Loucy (cell line): ENCODE data around the gene PPID.
"Not testable (repeated sequence)": the region's sequence is repeated elsewhere in the genome, so short reads cannot be mapped to it uniquely, and the experiment has no call there.

Source experiments
- EZH2phosphoT487 ChIP-seq: fragments of 200-600 bp; IDR thresholded peaks from 2 replicates; pipeline ENCODE4 v1.6.1; 2018; ENCODE audit warnings: antibody characterized with exemption, mild to moderate bottlenecking, moderate library complexity, borderline replicate concordance
- TF ChIP-seq, protein P1 (sequence below): fragments of 200-600 bp; sonication (generic); conservative IDR thresholded peaks from 2 replicates; pipeline ENCODE4 v1.5.1; 2014; ENCODE audit warnings: mild to moderate bottlenecking, antibody characterized with exemption, low read length

DNA sequence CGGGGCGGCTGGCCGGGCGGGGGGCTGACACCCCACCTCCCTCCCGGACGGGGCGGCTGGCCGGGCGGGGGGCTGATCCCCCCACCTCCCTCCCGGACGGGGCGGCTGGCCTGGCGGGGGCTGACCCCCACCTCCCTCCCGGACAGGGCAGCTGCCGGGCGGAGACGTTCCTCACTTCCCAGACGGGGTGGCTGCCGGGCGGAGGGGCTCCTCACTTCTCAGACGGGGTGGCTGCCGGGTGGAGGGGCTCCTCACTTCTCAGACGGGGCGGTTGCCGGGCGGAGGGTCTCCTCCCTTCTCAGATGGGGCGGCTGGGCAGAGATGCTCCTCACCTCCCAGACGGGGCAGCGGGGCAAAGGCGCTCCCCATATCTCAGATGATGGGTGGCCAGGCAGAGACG, 23.3 kb upstream of the PPID start:
- TF ChIP-seq, protein P1, sequence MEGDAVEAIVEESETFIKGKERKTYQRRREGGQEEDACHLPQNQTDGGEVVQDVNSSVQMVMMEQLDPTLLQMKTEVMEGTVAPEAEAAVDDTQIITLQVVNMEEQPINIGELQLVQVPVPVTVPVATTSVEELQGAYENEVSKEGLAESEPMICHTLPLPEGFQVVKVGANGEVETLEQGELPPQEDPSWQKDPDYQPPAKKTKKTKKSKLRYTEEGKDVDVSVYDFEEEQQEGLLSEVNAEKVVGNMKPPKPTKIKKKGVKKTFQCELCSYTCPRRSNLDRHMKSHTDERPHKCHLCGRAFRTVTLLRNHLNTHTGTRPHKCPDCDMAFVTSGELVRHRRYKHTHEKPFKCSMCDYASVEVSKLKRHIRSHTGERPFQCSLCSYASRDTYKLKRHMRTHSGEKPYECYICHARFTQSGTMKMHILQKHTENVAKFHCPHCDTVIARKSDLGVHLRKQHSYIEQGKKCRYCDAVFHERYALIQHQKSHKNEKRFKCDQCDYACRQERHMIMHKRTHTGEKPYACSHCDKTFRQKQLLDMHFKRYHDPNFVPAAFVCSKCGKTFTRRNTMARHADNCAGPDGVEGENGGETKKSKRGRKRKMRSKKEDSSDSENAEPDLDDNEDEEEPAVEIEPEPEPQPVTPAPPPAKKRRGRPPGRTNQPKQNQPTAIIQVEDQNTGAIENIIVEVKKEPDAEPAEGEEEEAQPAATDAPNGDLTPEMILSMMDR = not testable (repeated sequence)
- not testable (repeated sequence) for TF ChIP-seq EZH2phosphoT487
